Measurements from ENCODE around the gene PDLIM3.

Gene PDLIM3

DNA sequence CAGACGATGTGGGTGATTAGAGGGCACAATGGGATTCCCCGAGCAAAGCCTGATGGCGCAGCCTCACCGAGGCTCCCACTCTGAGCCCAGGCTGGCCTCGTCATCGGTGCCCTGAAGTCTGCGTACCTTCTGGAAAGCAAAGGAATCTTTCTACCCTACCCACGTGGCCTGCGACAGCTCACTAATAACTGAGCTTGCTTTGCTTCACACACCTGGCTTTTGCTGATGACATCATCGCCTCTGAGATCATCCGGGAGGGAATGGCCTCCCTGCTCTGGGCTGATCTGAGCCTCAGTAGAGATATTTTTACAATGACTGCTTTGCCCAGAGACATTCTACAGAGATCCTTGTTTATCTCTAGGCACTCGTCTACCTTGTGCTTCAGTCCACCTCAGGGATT lies 45.4 kb upstream of the PDLIM3 start:
- no peak overlapping the region for H3K27ac ChIP-seq (replicated peaks)
- no peak overlapping the region for H3K4me3 ChIP-seq (replicated peaks; ENCODE audit: insufficient read depth, low read length)
- TF ChIP-seq, protein P1, sequence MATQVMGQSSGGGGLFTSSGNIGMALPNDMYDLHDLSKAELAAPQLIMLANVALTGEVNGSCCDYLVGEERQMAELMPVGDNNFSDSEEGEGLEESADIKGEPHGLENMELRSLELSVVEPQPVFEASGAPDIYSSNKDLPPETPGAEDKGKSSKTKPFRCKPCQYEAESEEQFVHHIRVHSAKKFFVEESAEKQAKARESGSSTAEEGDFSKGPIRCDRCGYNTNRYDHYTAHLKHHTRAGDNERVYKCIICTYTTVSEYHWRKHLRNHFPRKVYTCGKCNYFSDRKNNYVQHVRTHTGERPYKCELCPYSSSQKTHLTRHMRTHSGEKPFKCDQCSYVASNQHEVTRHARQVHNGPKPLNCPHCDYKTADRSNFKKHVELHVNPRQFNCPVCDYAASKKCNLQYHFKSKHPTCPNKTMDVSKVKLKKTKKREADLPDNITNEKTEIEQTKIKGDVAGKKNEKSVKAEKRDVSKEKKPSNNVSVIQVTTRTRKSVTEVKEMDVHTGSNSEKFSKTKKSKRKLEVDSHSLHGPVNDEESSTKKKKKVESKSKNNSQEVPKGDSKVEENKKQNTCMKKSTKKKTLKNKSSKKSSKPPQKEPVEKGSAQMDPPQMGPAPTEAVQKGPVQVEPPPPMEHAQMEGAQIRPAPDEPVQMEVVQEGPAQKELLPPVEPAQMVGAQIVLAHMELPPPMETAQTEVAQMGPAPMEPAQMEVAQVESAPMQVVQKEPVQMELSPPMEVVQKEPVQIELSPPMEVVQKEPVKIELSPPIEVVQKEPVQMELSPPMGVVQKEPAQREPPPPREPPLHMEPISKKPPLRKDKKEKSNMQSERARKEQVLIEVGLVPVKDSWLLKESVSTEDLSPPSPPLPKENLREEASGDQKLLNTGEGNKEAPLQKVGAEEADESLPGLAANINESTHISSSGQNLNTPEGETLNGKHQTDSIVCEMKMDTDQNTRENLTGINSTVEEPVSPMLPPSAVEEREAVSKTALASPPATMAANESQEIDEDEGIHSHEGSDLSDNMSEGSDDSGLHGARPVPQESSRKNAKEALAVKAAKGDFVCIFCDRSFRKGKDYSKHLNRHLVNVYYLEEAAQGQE (IDR thresholded peaks at IDR 0.05; ENCODE audit: insufficient replicate concordance, low read depth) = no peak
- TF ChIP-seq GABPA (IDR thresholded peaks at IDR 0.05; ENCODE audit: low read depth) (no peak), SPI1 (IDR thresholded peaks at IDR 0.05; ENCODE audit: borderline replicate concordance, low read depth) (no peak), POLR2AphosphoS5 (IDR thresholded peaks at IDR 0.05; ENCODE audit: low read depth) (no peak)
- TF ChIP-seq, protein P2, sequence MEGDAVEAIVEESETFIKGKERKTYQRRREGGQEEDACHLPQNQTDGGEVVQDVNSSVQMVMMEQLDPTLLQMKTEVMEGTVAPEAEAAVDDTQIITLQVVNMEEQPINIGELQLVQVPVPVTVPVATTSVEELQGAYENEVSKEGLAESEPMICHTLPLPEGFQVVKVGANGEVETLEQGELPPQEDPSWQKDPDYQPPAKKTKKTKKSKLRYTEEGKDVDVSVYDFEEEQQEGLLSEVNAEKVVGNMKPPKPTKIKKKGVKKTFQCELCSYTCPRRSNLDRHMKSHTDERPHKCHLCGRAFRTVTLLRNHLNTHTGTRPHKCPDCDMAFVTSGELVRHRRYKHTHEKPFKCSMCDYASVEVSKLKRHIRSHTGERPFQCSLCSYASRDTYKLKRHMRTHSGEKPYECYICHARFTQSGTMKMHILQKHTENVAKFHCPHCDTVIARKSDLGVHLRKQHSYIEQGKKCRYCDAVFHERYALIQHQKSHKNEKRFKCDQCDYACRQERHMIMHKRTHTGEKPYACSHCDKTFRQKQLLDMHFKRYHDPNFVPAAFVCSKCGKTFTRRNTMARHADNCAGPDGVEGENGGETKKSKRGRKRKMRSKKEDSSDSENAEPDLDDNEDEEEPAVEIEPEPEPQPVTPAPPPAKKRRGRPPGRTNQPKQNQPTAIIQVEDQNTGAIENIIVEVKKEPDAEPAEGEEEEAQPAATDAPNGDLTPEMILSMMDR (IDR thresholded peaks at IDR 0.05; ENCODE audit: insufficient read depth, low read length) = no peak
- peaks cover 5% of the 10 kb centered on the region for H3K27me3 ChIP-seq (ENCODE audit: insufficient read depth, poor library complexity, severe bottlenecking)
- DNase-seq (ENCODE audit: low read depth in 1 of 2, low spot score in 1 of 2) = no peak

DNA sequence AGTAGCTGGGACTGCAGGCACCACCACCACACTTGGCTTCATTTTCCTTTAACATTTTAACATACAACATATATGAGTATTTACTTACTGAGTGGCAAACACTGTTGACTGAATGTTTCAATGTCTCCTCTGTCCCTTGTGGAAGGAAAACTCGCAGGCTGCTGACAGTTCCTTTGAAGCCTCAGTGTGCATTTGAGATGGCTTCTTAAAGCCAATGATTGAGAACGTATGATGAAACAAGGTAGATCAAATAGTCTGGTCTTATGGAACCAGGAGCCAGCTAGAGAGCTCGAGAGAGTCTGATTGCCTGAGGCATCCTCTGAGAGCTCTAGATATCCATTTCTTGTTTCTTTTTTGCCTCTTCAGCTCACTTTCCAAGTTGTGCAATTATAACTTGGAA lies 43.0 kb upstream of the PDLIM3 start:
- H3K4me3 ChIP-seq (replicated peaks; ENCODE audit: insufficient read depth, low read length) = no peak overlapping the region
- no peak for DNase-seq (ENCODE audit: low read depth in 1 of 2, low spot score in 1 of 2)
- no peak overlapping the region for H3K27ac ChIP-seq (replicated peaks)
- H3K27me3 ChIP-seq (ENCODE audit: insufficient read depth, poor library complexity, severe bottlenecking) = no peaks in the 10 kb centered on the region
- TF ChIP-seq, protein P2 (IDR thresholded peaks at IDR 0.05; ENCODE audit: insufficient read depth, low read length) = no peak
- TF ChIP-seq POLR2AphosphoS5 (IDR thresholded peaks at IDR 0.05; ENCODE audit: low read depth) = no peak
- TF ChIP-seq SPI1 (IDR thresholded peaks at IDR 0.05; ENCODE audit: borderline replicate concordance, low read depth) = no peak
- TF ChIP-seq GABPA (IDR thresholded peaks at IDR 0.05; ENCODE audit: low read depth) = no peak
- TF ChIP-seq, protein P1 (IDR thresholded peaks at IDR 0.05; ENCODE audit: insufficient replicate concordance, low read depth) = no peak

DNA sequence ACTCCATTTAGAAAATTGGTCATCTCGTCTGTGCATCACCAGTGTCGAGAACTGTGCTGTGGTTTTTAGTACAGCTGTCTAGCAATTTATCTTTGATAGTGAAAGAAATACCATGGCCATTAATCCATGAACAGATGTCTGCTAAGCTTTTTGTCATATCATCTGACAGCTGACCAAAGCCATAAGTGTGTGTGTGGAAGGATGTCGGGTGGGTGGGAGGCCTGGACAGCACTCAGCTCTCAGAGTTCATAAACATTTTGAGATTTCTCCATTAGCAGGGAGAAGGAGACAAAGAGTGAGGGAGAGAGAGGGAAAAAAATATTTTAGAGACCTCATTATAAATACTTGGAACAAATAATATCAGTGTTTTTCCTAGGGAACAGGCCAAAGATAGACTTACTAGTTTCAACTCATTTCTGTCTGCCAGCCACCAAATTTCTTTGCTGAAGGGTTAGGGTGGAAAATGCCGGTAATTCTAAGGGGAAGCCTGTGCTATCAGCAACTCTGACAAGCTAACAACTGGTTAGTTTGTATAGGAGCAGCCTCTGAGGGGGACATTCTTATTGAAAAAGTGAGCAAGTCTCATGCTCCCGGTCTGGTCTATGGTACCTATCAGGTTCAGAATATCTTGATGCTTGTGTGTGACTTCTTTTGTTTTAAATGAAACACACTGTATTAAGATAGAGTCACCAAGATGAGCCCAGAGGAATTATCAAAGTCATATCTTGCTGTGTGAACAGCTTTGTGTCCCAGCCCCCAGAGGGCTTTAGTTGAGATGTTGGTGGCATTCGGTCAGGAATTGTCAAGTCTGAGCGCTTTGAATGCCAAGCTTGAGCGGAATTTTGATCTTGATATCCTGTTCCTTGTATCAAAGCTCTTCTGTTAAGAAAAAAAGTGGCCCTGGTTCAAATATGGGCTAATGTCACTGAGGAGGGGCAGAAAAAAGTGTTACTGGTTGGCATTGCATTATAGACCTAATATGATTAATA lies 41.9 kb upstream of the PDLIM3 start:
- no peak overlapping the region for H3K4me3 ChIP-seq (replicated peaks; ENCODE audit: insufficient read depth, low read length)
- DNase-seq (ENCODE audit: low read depth in 1 of 2, low spot score in 1 of 2) = no peak
- TF ChIP-seq POLR2AphosphoS5 (IDR thresholded peaks at IDR 0.05; ENCODE audit: low read depth) (no peak), SPI1 (IDR thresholded peaks at IDR 0.05; ENCODE audit: borderline replicate concordance, low read depth) (no peak), GABPA (IDR thresholded peaks at IDR 0.05; ENCODE audit: low read depth) (no peak)
- TF ChIP-seq, protein P1 (IDR thresholded peaks at IDR 0.05; ENCODE audit: insufficient replicate concordance, low read depth) = no peak
- TF ChIP-seq, protein P2 (IDR thresholded peaks at IDR 0.05; ENCODE audit: insufficient read depth, low read length) = no peak
- no peaks in the 10 kb centered on the region for H3K27me3 ChIP-seq (ENCODE audit: insufficient read depth, poor library complexity, severe bottlenecking)
- no peak overlapping the region for H3K27ac ChIP-seq (replicated peaks)
